Upper lobe of right lung (tissue), 1 donor: ENCODE results near the gene RAB20. TPM values are rescaled to one million over a fixed set of nuclear protein-coding genes. Genes with fewer than 3 reads are reported as not detected.

Source experiments
- ATAC-seq: fragments of 200-7000 bp; cut with Tn5 transposase; one replicate; pipeline ENCODE4 v1.9.1; 2020; ENCODE audit warnings: mild to moderate bottlenecking, moderate library complexity
- DNase-seq: peaks from one replicate; pipeline ENCODE4 v3.0.0-alpha.2; 2020
- H3K27ac ChIP-seq: fragments of 200-600 bp; one replicate; pipeline ENCODE4 v1.8.0; 2022
- H3K27me3 ChIP-seq: fragments of 200-600 bp; one replicate; pipeline ENCODE4 v1.8.0; 2022; ENCODE audit warnings: mild to moderate bottlenecking
- H3K36me3 ChIP-seq: fragments of 200-600 bp; one replicate; pipeline ENCODE4 v1.8.0; 2022
- H3K4me1 ChIP-seq: fragments of 200-600 bp; one replicate; pipeline ENCODE4 v1.8.0; 2022
- H3K4me3 ChIP-seq: fragments of 200-600 bp; one replicate; pipeline ENCODE4 v1.8.0; 2022; ENCODE audit warnings: mild to moderate bottlenecking
- H3K9me3 ChIP-seq: fragments of 200-600 bp; one replicate; pipeline ENCODE4 v1.8.0; 2022
- CTCF ChIP-seq: fragments of 200-600 bp; IDR thresholded peaks from one replicate; pipeline ENCODE4 v1.8.0; 2022; ENCODE audit warnings: antibody characterized with exemption
- intact Hi-C: fragments of 100-400 bp; cut with DNase I; formaldehyde crosslinking; loops from one replicate; pipeline ENCODE4 v1.11.0; 2022
- total RNA-seq: library from RNA; stranded (reverse); fragmentation: NEBNext Ultra II Directional; extraction: Animal tissue kit (Norgen Biotek cat#: 25700); gene quantifications from one replicate; pipeline ENCODE4 v1.2.1, GENCODE V29; 2021
- donor health status: DM: no; HTN: yes; CAD: no; lungs with severe emphysema.

The RAB20 gene
- total RNA-seq, 1 donor from 2014 or later, result 52.4 TPM

DNA sequence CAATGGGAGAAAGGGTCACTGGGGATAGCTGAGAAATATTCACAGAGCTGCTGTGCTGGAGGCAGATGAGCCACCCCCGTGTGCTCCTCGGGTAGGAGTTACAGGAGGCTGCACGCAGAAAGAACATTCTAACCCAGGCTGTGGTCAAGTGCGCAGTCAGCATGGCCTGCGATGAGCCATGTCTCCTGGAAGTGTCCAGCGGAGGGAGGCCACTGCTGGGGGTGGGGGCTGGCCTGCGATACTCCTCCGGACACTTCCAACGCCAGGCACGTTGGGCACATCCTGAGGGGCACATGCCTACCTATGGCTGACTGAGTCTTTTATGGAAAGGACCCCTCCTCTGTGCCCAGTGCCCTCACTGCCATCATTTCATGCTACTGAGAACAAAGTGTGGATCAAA is 55.9 kb downstream of the RAB20 start:
- no peak for ATAC-seq
- Histone ChIP-seq H3K36me3 (peaks cover 67% of the 10 kb centered on the region), H3K4me3 (no peak overlapping the region), H3K9me3 (no peaks in the 10 kb centered on the region), H3K27ac (no peak overlapping the region), H3K4me1 (peaks cover 21% of the 10 kb centered on the region), H3K27me3 (no peaks in the 10 kb centered on the region)
- DNase-seq, result no peak
- no peak for TF ChIP-seq CTCF
- intact Hi-C loops, result no loop called here

- Histone ChIP-seq H3K27me3 (no peaks in the 10 kb centered on the region), H3K9me3 (no peaks in the 10 kb centered on the region), H3K27ac (no peak overlapping the region), H3K36me3 (peaks cover 58% of the 10 kb centered on the region), H3K4me1 (peaks cover 21% of the 10 kb centered on the region), H3K4me3 (no peak overlapping the region)
- intact Hi-C loops, result no loop called here
- no peak for TF ChIP-seq CTCF
- no peak for DNase-seq
- no peak for ATAC-seq
These were observed 57.5 kb downstream of the RAB20 start for GRCh38 chr13:110503979-110504499.

- no peak for TF ChIP-seq CTCF
- intact Hi-C loops, result no loop called here
- Histone ChIP-seq H3K27me3 (no peaks in the 10 kb centered on the region), H3K4me1 (peaks cover 19% of the 10 kb centered on the region), H3K4me3 (no peak overlapping the region), H3K9me3 (no peaks in the 10 kb centered on the region), H3K27ac (no peak overlapping the region), H3K36me3 (peaks cover 55% of the 10 kb centered on the region)
- ATAC-seq (no peak), DNase-seq (no peak)
These were observed 58.3 kb downstream of the RAB20 start for GRCh38 chr13:110503037-110503901.

- H3K27ac ChIP-seq, result no peak overlapping the region
- intact Hi-C loops, result no loop called here
- H3K36me3 ChIP-seq, result peaks cover 45% of the 10 kb centered on the region
- no peaks in the 10 kb centered on the region for H3K4me1 ChIP-seq
- no peaks in the 10 kb centered on the region for H3K9me3 ChIP-seq
- no peak overlapping the region for H3K4me3 ChIP-seq
- H3K27me3 ChIP-seq, result no peaks in the 10 kb centered on the region
- ATAC-seq (no peak), DNase-seq (no peak)
- no peak for TF ChIP-seq CTCF
These were observed 60.3 kb downstream of the RAB20 start for GRCh38 chr13:110501188-110501587.

DNA sequence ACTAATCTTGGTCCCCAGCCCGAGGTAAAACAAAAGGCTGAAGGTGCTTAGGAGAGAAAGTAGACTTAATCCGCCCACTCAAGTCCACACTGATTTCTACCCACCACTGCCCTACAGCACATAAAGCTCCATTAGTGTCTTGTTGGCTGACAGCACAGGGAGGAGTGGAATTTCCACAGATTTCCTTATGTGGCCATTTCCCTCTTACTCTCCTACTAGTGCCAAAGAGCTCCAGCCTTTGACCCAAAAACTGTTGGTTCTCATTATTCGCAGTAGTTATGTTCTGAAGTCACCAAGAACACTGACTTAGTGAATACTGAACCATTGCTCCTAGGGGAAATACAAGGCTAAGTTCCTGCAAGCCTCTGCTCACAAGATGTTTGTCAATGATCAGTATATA is 61.2 kb downstream of the RAB20 start:
- H3K27me3 ChIP-seq, result no peaks in the 10 kb centered on the region
- intact Hi-C loops, result no loop called here
- H3K36me3 ChIP-seq, result peaks cover 51% of the 10 kb centered on the region
- H3K27ac ChIP-seq, result no peak overlapping the region
- no peak overlapping the region for H3K4me3 ChIP-seq
- no peaks in the 10 kb centered on the region for H3K4me1 ChIP-seq
- DNase-seq (no peak), ATAC-seq (no peak)
- H3K9me3 ChIP-seq, result no peaks in the 10 kb centered on the region
- TF ChIP-seq CTCF, result no peak
